Lung (tissue), 12 donors: ENCODE measurements around the gene NKTR. TPM values are rescaled to one million over a fixed set of nuclear protein-coding genes. Genes with fewer than 3 reads are reported as not detected.

Experiments used
- ATAC-seq: fragments of 200-7000 bp; cut with Tn5 transposase; one replicate; pipeline ENCODE4 v1.9.1; 2020; ENCODE audit warnings: moderate number of reproducible peaks; ENCODE audit not compliant: insufficient read depth, low FRiP score
- DNase-seq, 3 donors: peaks; one replicate each; pipeline ENCODE4 v3.0.0-alpha.2; 2013 to 2017
- H3K27ac ChIP-seq, 2 donors: one replicate each; pipeline ENCODE4 v1.5.1; 2013; ENCODE audit warnings: mild to moderate bottlenecking in 2 of 2, moderate library complexity in 2 of 2, control low read depth in 1 of 2, inconsistent platforms in 1 of 2, low read depth in 1 of 2, low read length in 1 of 2
- H3K27me3 ChIP-seq, 3 donors: one replicate each; pipeline ENCODE4 v1.5.1; 2013; ENCODE audit warnings: low read length in 2 of 3; ENCODE audit not compliant: control insufficient read depth in 3 of 3, insufficient read depth in 3 of 3
- H3K36me3 ChIP-seq, 4 donors: one replicate each; pipeline ENCODE4 v1.5.1; 2013; ENCODE audit warnings: low read length in 4 of 4, mild to moderate bottlenecking in 1 of 4, moderate library complexity in 1 of 4; ENCODE audit not compliant: control insufficient read depth in 4 of 4, insufficient read depth in 4 of 4
- H3K4me1 ChIP-seq, 5 donors: one replicate each; pipeline ENCODE4 v1.5.1; 2013; ENCODE audit warnings: low read length in 5 of 5, mild to moderate bottlenecking in 2 of 5, moderate library complexity in 1 of 5; ENCODE audit not compliant: control insufficient read depth in 5 of 5, insufficient read depth in 5 of 5
- H3K4me3 ChIP-seq: one replicate; pipeline ENCODE4 v1.5.1; 2013; ENCODE audit warnings: mild to moderate bottlenecking, control low read depth, moderate library complexity
- H3K9ac ChIP-seq, 2 donors: one replicate each; pipeline ENCODE4 v1.5.1; 2013; ENCODE audit warnings: low read length in 2 of 2, control low read depth in 1 of 2; ENCODE audit not compliant: insufficient read depth in 1 of 2
- H3K9me3 ChIP-seq, 4 donors: one replicate each; pipeline ENCODE4 v1.5.1; 2013; ENCODE audit warnings: low read length in 3 of 4, mild to moderate bottlenecking in 1 of 4, moderate library complexity in 1 of 4; ENCODE audit not compliant: control insufficient read depth in 4 of 4, insufficient read depth in 3 of 4
- CTCF ChIP-seq: IDR thresholded peaks from 2 replicates; pipeline ENCODE4 v1.5.1; 2012; ENCODE audit warnings: mild to moderate bottlenecking; ENCODE audit errors: control extremely low read depth, extremely low read depth
- WGBS, 2 donors: extraction: QIAGEN DNeasy Blood & Tissue Kit; methylation state at CpG; one replicate each; pipeline ENCODE4 v1.1.7; 2013; 5-methylcytosine and 5-hydroxymethylcytosine counted together
- polyA plus RNA-seq, 2 donors: library from polyadenylated mRNA; stranded (reverse); fragments of 200-250 nt; gene quantifications; one replicate each; pipeline ENCODE4 v1.2.1, GENCODE V29; 2013
- total RNA-seq, 2 donors: library from RNA; depleted of rRNA in 1 of 2; stranded (reverse); fragments of >200 nt in 1 of 2; gene quantifications; one replicate each; pipeline ENCODE4 v1.2.1, GENCODE V29; 2014 to 2021
- donor health status: control.
- donor health status: control.
- donor health status: Bipolar disorder and iron deficiency.
- donor health status: healthy.
- donor health status: DM: yes; HTN: yes; CAD: no.

NKTR gene
- total and polyA plus RNA-seq, 4 donors, result 15.3 to 291 (median 52.9) TPM

DNA sequence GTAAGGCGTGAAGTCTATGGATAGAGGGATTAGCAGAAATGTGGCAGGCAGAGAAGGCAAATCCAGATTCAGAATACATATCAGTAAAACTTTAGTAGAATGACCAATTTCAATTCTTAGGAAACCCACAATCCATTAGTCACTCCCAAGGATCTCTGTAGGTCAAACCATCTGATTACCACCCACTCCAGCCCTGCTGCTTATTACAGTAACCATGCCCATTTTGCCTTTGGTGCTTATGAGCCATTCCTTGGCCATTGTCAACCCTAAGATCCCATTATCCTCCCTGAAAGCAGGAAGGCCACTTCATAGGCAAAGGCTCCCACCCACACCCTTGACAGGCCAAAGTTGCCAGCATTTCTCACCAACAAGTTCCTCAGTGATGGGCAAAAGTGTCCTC is 79.8 kb downstream of the NKTR start:
- no peak for DNase-seq
- peaks cover 0 to 3% (median under 1%) of the 10 kb centered on the region in 4 donors for H3K9me3 ChIP-seq
- 90 to 92% methylated on average over 1 of the region's 1 CpG for WGBS, 2 donors
- no peak overlapping the region for H3K9ac ChIP-seq
- peak overlapping the region in 1 of 2 donors; percentile 13 for H3K27ac ChIP-seq
- H3K4me3 ChIP-seq, result no peak overlapping the region
- no peak for ATAC-seq
- H3K36me3 ChIP-seq, result no peaks in the 10 kb centered on the region
- H3K27me3 ChIP-seq, result peaks cover 0 to 14% (median 2%) of the 10 kb centered on the region in 3 donors
- peaks cover 0 to 4% (median 0%) of the 10 kb centered on the region in 5 donors for H3K4me1 ChIP-seq
- no peak for TF ChIP-seq CTCF

GRCh38 chr3:42680806-42681205 is 80.3 kb downstream of the NKTR start:
- no peak for TF ChIP-seq CTCF
- DNase-seq (no peak), ATAC-seq (no peak)
- peaks cover 0 to 19% (median 3%) of the 10 kb centered on the region in 3 donors for H3K27me3 ChIP-seq
- WGBS, 2 donors, result 79 to 91% methylated on average over 4 of the region's 4 CpGs
- peaks cover 0 to 3% (median under 1%) of the 10 kb centered on the region in 4 donors for H3K9me3 ChIP-seq
- no peak overlapping the region for H3K4me3 ChIP-seq
- H3K4me1 ChIP-seq, result peaks cover 0 to 4% (median 0%) of the 10 kb centered on the region in 5 donors
- H3K9ac ChIP-seq, result no peak overlapping the region
- no peaks in the 10 kb centered on the region for H3K36me3 ChIP-seq
- no peak overlapping the region for H3K27ac ChIP-seq

DNA sequence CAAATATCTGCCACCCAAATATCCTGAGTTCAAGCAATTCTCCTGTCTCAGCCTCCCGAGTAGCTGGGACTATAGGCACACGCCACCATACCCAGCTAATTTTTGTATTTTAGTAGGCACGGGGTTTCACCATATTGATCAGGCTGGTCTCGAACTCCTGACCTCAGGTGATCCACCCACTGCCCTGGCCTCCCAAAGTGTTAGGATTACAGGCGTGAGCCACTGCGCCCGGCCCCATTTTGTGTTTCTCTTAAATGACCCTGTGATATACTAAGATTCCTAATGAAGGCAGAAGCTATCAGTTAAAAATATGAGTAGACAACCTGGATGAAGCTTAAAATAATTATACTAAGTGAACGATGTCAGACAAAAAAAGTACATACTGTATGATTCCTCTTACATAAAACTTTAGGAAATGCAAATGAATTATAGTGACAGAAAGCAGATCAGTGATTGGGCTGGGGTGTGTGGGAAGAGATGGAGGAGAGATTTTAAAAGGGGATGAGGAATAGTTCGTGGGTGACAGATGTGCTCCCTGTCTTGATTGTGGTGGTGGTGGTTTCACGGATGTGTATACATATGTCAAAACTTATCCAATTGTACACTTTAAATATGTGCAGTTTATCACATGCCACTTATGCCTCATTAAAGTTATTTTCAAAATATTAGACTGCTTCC is 81.0 kb downstream of the NKTR start:
- Histone ChIP-seq H3K4me3 (no peak overlapping the region), H3K27ac (no peak overlapping the region), H3K27me3 (peaks cover 0 to 25% (median 9%) of the 10 kb centered on the region in 3 donors), H3K9me3 (peaks cover 0 to 4% (median 0%) of the 10 kb centered on the region in 4 donors), H3K4me1 (peaks cover 0 to 7% (median 0%) of the 10 kb centered on the region in 5 donors), H3K36me3 (no peaks in the 10 kb centered on the region), H3K9ac (no peak overlapping the region)
- DNase-seq (no peak), ATAC-seq (no peak)
- no peak for TF ChIP-seq CTCF
- WGBS, 2 donors, result 84 to 87% methylated on average over 10 of the region's 10 CpGs
